GM18951 (cell line): Measurements from ENCODE around the gene ZBTB8B.
"Not testable (repeated sequence)": the region's sequence is repeated elsewhere in the genome, so short reads cannot be mapped to it uniquely, and the experiment has no call there.

Experiments used
- POLR2A ChIP-seq: IDR thresholded peaks from 4 replicates; pipeline ENCODE4 v1.6.1; 2011; ENCODE audit warnings: mild to moderate bottlenecking; ENCODE audit not compliant: insufficient read length, insufficient read depth; ENCODE audit errors: extremely low read depth
- in situ Hi-C: fragments of 300-500 bp; cut with MboI; formaldehyde crosslinking; loops from one replicate; pipeline ENCODE4 v1.12.0; 2022; ENCODE audit warnings: low sequenced_read_pairs, mixed read lengths, inconsistent platforms; ENCODE audit not compliant: unreplicated experiment

Gene ZBTB8B

DNA sequence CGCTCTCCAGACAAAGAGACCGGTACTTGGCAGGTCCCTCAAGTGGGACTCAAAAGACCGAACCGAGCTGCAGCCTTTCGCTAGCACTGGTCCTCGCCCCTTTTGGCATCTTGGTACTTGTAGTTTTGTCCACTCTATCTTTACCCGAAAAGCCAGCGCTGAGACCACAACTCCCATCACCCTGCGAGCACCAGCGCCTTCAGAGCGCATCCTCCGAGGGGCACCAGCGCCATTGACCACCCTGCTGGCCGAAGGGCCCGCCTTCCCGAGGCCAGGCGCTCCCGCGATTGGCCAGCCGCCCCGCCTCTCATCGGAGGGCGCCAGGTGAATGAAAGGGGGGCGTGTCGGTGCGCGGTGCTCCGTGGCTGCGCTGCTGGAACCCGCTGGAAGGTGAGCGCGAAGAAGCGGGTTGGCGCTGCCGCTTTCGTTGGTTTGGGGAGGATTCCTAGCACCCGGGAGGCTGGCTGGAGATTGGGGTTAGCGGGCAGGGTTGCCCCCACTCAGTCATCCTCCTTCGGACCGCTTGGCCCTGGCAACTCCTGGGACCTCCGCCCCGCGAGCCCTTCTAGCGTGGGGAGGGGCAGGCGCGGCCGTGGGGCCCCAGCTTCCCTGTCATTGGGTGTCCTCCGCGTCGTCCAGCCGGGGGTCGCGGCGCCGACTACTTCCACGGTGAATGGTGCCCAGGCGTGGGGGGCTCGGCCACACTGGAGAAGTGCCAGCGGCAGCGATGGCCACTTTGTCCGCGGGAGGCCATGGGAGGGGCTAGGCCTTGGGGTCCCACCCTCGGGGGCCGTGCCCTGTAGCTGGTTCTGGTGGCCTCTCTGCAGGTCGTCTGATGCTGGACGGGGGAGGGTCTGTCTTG is at the start of gene ZBTB8B:
ZBTB8B (plus strand) TSS at position 357 of the 862 bp plus-strand sequence. CDS start 5,553 bp downstream, outside the sequence.
- no peak for TF ChIP-seq POLR2A
- in situ Hi-C loops: no loop called here

DNA sequence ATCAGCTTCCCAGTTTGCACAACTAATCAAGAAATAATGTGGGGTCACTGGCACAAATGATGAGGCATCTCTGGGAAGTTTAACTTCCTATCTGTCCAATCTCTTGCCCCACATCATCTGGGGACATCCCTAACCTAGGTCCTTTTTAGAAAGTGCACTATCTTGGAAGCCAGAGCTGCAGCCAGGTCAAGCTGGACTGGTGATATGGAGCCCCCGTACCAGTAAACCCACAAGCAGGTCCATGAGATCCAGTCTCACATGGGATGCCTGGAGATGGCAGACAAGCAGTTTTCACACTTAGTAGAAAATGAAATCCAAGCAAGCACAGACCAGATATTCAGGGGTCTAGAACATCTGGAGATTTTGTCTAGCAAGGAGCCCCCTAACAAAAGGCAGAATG is 43.1 kb upstream of the ZBTB8B start:
- no peak for TF ChIP-seq POLR2A
- in situ Hi-C loops: no loop called here

DNA sequence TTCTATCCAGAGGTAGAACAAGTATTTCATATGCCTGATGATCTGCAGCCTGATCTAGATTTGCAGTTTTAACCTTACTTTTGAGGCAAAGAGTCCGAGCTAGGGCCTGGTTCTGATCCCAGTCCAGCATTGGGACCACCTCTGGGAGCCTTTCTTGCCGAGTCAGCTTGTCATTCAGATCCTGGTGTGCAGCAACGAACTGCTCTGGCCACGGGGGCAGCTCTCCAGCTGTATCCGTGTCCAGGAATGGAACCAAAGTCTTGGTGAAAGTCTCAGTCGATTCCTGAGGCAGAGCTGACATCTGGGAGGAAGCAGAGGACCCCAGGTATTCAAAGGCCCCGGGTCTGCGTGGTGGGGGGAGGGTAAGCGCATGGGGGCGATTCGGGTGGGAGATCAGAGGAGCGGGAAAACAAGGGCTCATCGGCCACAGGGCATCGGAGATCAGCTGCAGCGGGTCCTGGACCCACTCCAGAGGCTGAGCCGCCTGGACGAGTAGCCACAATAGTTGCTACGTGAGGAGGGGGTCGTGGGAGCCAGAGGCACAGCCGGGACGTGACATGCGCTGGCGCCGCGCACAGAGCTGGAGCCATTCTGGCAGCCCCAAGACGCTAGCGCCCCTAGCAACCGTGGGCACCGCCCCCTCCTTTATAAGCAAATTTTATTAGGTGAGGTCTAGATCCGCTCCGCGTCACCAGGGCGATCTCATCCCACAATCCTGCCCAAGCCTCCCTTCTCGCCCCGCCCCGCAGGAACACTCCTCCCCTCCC is 38.2 kb upstream of the ZBTB8B start:
- in situ Hi-C loops: no loop called here
- TF ChIP-seq POLR2A: no peak

DNA sequence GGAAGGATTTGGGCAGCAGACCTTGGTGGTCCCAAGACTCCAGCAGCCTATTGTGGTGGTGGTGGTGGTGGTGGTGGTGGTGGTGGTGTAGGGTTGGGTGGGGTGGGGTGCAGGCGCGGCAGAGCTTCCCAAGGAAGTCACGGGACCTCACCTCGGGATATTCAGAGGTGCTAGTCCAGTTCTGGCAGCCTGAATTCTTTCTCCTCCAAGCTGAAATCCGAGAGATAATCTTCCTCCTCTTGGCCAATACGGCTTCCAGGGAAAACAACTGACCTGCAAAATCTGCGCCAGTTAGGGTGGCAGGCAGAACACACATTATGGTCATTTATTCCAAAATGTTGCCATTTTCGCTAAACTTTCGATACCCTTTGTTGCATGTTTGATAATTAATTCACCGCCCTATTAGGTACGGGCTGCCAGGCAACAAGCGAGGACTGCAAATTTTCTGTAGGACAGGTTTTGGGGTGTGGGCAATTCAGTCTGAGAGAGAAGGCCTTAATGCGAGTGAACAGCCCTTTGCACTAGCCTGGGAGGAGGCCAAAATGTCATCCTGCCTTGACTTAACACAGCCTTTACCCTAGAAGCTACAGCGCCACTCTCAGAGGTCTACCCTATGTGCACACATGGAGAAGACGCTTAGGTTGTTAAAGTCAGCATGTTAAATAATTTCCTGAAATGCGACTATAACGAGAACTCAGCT is 37.5 kb upstream of the ZBTB8B start:
- in situ Hi-C loops: no loop called here
- no peak for TF ChIP-seq POLR2A

DNA sequence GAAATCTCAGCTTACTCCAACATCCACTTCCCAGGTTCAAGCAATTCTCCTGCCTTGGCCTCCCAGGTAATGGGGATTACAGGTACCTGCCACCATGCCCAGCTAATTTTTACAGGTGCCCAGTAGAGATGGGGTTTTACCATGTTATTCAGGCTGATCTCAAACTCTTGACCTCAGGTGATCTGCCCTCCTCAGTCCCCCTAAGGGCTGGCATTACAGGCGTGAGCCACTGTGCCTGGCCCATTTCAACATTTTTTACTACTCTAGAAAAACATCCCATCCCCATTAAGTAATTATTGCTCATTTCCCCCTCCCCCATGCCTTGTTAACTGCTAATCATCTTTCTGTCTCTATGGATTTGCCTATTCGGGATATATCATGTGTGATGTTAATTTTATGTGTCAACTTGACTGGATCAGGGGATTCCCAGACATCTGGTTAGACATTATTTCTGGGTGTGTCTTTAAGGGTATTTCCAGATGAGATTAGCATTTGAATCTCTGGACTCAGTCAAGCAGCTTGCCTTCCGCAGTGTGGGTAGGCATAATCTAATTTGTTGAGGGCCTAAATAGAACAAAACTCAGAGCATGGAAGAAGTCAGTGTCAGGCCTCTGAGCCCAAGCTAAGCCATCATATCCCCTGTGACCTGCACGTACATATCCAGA is 33.0 kb upstream of the ZBTB8B start:
- TF ChIP-seq POLR2A: no peak
- in situ Hi-C loops: no loop called here

DNA sequence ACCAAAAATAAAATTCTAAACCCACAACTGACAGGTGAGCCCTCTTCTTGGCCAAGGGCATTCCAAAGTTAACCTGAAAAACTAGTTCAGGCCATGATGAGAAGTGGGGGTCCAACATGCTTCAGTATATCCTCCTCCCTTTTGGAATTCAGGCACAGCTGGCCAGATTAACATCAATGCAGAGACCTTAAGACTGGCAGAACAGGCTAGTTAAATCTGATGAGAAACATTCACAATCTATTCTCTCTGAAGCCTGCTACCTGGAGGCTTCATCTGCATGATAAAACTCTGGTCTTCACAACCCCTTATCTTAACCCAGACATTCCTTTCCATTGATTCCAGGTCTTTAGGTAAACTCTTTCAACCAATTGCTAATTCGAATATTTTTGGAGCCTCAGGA is 26.7 kb upstream of the ZBTB8B start:
- in situ Hi-C loops: no loop called here
- TF ChIP-seq POLR2A: no peak

DNA sequence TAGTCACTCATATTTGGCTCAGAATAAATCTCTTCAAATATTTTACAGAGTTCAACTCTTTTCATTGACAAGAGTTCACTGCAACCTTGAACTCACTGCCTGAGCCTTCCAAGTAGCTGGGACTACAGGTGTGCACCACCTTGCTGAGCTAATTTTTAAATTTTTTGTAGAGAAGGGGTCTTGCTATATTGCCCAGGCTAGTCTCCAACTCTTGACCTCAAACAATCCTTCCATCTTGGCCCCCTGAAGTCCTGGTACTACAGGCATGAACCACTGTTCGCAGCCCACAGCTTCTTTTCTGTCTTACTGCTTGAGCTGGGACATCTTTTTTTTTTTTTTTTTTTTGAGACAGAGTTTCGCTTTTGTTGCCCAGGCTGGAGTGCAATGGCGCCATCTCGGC is 26.1 kb upstream of the ZBTB8B start:
- in situ Hi-C loops: not testable (repeated sequence)

DNA sequence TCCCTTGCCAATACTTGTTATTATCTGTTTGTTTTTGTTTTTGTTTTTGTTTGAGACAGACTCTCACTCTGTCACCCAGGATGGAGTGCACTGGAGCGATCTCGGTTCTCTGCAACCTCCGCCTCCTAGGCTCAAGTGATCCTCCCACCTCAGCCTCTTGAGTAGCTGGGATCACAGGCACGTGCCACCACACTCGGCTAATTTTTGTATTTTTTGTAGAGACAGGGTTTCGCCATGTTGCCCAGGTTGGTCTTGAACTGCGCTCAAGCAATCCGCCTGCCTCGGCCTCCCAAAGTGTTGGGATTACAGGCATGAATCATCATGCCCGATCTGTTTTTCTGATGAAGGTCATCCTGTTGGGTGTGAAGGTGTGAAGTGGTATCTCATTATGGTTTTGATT is 23.4 kb upstream of the ZBTB8B start:
- in situ Hi-C loops: not testable (repeated sequence)

DNA sequence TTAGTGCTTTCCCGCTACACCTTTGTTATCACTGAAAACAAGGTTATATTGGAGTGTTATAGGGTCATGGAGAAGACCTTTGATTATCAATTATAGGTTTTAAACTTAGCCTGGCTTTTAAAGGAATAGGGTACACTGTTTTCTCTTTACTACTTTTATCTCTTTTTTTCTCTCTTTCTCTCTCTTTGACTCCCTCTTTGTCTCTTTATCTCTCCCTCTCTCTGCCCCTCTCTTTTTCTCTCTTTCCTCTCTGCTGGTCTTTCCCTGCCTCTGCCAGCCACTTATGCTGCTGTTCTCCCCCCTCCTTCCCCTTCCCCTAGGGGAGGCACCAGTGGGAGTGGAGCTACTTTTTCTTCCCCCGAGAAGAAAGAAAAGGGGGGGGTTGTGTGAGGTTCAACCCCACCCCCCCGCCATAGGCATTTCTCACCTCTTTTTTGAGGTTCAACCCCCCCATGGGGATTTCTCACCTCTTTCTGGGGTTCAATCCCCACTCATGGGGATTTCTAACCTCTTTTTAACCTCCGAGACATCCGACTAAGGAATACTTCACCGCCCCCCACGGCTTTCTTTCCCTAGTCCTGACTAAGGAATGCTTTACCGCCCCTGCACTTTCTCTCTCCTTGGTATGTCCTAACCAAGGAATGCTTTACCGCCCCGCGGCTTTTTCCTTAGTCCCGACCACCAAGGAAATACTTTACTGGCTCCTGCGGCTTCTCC is 17.2 kb upstream of the ZBTB8B start:
- in situ Hi-C loops: no loop called here
- TF ChIP-seq POLR2A: no peak

DNA sequence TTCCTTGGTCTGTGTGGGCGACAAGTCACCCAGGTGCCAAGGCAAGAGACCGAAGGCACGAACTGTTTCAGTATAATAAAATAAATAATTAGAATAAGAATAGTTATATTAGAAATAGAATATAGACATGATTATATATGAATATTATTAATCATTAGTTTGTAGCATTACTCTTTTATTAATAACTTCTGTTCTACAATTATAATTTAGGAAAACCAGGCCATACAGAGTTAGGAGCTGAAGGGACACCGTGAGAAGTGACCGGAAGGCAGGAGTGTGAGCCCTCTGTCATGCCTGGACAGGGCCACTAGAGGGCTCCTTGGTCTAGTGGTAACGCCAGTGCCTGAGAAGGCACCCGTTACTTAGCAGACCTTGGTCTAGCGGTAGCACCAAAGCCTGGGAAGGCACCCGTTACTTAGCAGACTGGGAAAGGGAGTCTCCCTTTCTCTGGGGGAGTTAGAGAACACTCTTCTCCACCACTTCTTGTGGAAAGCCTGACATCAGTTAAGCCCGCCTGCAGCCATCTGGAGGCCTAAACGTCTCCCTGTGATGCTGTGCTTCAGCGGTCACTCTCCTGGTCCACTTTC is 16.6 kb upstream of the ZBTB8B start:
- in situ Hi-C loops: not testable (repeated sequence)

DNA sequence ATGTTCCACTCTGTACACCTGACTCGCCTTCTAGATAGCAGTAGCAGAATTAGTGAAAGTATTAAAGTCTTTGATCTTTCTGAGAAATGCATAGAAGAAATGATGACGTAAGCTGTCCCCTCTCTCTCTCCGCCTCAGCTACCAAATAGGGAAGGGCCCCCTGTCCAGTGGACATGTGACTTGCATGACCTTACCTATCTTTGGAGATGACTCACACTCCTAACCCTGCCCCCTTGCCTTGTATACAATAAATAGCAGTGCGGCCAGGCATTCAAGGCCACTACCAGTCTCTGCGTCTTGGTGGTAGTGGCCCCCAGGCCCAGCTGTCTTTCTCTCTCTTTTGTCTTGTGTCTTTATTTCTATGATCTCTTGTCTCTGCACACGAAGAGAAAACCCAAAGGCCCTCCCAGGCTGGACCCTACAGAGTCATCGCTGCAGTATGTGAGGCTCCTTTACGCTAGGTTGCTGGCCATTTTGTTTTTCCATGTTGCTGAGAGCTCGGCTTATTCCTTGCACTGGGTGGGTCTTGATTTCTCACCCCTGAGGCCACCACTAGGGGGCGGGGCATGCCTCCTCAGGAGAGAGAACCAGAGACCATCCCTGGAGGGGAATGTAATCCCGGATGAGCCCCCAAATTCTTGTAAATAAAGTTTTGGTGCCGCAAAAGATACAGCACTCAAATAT is 16.0 kb upstream of the ZBTB8B start:
- TF ChIP-seq POLR2A: no peak
- in situ Hi-C loops: no loop called here

DNA sequence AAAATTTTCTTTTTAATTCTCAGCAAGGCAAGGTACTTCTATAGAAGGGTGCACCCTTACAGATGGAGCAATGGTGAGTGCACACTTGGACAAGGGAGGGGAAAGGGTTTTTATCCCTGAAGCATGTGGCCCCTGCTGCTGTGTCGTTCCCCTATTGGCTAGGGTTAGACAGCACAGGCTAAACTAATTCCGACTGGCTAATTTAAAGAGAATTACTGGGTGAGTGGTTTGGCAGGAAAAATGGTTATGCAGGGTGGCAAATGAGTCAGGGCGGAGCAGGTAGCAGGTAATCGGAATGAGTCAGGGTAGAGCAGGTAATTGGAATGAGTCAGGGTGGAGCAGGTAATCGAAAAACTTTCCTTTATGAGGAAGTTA is 15.4 kb upstream of the ZBTB8B start:
- in situ Hi-C loops: not testable (repeated sequence)

DNA sequence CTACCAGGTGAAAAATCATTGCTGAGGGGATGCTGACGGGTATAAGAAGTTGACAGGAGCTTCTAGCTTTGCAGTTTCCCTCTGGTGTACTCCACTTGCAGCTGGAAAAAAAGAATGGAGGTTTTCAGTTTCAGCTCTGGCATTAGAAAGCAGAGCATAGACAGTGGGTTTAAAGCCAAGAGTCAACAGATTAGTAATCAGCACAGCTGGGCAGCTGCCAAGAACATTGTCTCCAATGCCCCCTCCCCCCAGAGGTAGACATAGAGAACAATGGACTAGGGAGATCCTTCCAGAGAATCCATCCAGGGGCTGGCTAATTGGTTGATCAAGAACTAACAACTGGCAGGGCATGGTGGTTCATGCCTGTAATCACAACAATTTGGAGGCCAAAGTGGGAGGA is 10.1 kb upstream of the ZBTB8B start:
- no peak for TF ChIP-seq POLR2A
- in situ Hi-C loops: no loop called here
